IPS DF 6.9 (cell line): ENCODE data around the gene CSTF3.

ENCODE experiments used
- DNase-seq: peaks from one replicate; pipeline ENCODE4 v3.0.0-alpha.2; 2013; ENCODE audit warnings: low read depth, low spot score
- H3K27ac ChIP-seq: one replicate; pipeline ENCODE4 v1.5.1; 2013; ENCODE audit warnings: low read length, control low read depth
- H3K27me3 ChIP-seq: 2 replicates; pipeline ENCODE4 v1.6.1; 2013; ENCODE audit warnings: mild to moderate bottlenecking, low read length; ENCODE audit not compliant: control insufficient read depth, insufficient read depth
- H3K36me3 ChIP-seq: 2 replicates; pipeline ENCODE4 v1.6.1; 2013; ENCODE audit warnings: low read length; ENCODE audit not compliant: control insufficient read depth, insufficient read depth
- H3K4me1 ChIP-seq: 2 replicates; pipeline ENCODE4 v1.6.1; 2013; ENCODE audit warnings: low read length; ENCODE audit not compliant: control insufficient read depth, insufficient read depth
- H3K4me3 ChIP-seq: 2 replicates; pipeline ENCODE4 v1.5.1; 2013; ENCODE audit warnings: mild to moderate bottlenecking, low read length
- H3K9me3 ChIP-seq: 2 replicates; pipeline ENCODE4 v1.6.1; 2013; ENCODE audit warnings: low read length, inconsistent platforms; ENCODE audit not compliant: control insufficient read depth, insufficient read depth
- WGBS: extraction: QIAGEN DNeasy Blood & Tissue Kit; methylation state at CpG from one replicate; pipeline ENCODE4 v1.1.7; 2013; ENCODE audit warnings: mixed read lengths, missing lambda C conversion rate; ENCODE audit not compliant: insufficient read length, insufficient coverage; 5-methylcytosine and 5-hydroxymethylcytosine counted together

Gene CSTF3

DNA sequence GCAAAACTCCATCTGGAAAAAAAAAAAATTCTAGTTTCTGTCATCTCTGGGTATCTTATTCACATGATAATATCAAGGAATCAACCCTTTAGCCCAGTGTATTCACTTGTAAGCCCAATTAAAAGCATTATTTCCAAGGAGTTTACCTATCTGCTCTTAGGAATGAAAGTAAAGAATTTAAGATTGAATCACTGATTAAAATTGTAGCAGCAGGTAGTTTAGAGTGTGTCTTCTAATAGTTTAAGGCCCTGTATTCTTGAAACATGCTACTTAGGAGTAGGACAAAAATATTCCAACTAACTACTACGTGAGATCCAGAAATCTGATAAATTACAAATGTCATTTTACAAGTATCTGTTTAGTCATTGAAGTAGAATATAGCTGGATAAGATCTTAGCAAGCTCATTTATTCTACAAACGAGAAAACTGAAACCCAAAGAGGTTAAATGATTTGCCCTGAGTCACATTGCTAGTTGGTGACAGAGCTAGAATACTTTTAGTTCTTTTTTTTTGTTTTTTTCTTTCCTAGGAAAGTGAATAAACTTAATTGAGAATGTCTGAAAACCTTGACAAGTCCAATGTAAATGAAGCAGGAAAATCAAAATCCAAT is 118.0 kb downstream of the CSTF3 start:
- Histone ChIP-seq H3K4me1 (no peaks in the 10 kb centered on the region), H3K36me3 (peaks cover 6% of the 10 kb centered on the region; the same call in 1 of the 2 replicates), H3K27ac (no peak overlapping the region), H3K9me3 (no peaks in the 10 kb centered on the region; the same call in 1 of the 2 replicates), H3K4me3 (no peak overlapping the region), H3K27me3 (no peaks in the 10 kb centered on the region)
- no CpG with 5 or more reads among the region's 2 CpGs for WGBS
- DNase-seq: no peak

DNA sequence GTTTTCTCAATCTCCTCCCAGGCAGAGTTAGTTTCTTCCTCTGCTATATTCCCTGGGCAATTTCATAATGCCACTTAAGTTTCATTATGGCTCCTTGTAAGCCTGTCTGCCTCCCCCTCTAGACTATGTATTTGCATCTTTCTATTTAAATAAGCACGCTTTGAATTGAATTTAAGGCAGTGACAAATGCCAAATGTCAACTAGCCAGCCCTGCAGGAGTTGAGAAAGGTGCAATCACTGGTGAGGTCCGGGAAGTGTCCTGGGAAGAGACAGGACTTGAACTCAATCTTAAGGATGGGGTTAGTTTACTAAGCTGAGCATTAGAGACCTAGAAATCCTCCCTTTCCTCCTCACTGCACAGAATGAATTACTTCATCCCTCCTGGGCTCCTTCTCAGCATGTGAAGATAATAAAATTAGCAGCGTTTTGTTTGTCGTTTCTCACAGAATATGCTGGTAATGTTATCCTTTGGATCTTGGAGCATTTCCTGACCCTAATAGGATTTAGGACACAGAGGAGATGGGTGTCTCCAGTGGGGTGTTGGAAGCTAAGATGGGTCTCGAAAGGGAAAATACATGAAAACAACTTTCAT is 120.3 kb downstream of the CSTF3 start:
- H3K27ac ChIP-seq: no peak overlapping the region
- no peak overlapping the region for H3K4me3 ChIP-seq
- WGBS: no CpG with 5 or more reads among the region's 5 CpGs
- no peak for DNase-seq
- peaks cover 6% of the 10 kb centered on the region; the same call in 1 of the 2 replicates for H3K36me3 ChIP-seq
- H3K27me3 ChIP-seq: no peaks in the 10 kb centered on the region
- H3K4me1 ChIP-seq: no peaks in the 10 kb centered on the region
- H3K9me3 ChIP-seq: no peaks in the 10 kb centered on the region; the same call in 1 of the 2 replicates

DNA sequence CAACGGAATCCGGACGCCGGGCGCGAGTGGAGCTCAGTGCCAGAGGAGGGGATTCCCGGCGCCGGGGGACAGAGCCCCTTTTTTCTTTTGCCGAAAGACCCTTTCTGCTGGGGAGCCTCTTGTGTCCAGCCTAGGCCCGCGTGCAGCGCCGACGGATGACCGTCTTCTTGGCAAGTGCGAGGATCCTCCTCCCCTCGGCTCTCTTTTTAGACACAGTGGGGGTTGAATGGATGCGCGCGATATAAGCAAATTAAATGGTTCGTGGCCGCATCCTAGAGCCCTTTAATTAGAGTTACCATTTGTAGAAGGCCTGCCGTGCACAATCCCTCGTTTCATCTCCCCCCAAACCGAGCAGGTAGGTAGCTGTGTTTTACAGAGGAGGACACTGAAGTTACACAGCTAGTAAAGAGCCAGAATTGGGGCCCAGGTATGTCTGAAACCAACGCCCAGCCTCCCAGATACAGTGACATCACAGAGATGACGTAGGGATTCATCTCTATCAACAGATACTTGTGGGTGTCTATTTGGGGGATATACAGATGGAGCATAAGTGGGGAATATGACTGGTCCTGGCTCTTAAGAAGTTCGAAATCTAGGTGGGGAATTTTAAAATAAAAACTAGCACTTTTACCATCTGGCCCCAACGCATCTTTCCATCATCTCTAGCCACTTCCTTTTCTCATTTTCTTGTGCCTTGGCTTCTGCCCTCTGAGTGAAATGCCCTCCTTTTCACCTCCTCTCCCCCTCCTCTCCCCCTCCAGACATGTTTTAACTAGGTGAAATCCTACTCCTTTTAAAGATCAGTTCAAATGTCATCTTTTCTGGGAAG is 121.0 kb downstream of the CSTF3 start:
- peaks cover 2% of the 10 kb centered on the region; the same call in 1 of the 2 replicates for H3K36me3 ChIP-seq
- DNase-seq: no peak
- peak overlapping the region; percentile 85; the same call in 1 of the 2 replicates for H3K4me3 ChIP-seq
- H3K27me3 ChIP-seq: no peaks in the 10 kb centered on the region
- whole genome bisulfite sequencing: no CpG with 5 or more reads among the region's 30 CpGs
- H3K9me3 ChIP-seq: no peaks in the 10 kb centered on the region
- H3K27ac ChIP-seq: no peak overlapping the region
- H3K4me1 ChIP-seq: no peaks in the 10 kb centered on the region

DNA sequence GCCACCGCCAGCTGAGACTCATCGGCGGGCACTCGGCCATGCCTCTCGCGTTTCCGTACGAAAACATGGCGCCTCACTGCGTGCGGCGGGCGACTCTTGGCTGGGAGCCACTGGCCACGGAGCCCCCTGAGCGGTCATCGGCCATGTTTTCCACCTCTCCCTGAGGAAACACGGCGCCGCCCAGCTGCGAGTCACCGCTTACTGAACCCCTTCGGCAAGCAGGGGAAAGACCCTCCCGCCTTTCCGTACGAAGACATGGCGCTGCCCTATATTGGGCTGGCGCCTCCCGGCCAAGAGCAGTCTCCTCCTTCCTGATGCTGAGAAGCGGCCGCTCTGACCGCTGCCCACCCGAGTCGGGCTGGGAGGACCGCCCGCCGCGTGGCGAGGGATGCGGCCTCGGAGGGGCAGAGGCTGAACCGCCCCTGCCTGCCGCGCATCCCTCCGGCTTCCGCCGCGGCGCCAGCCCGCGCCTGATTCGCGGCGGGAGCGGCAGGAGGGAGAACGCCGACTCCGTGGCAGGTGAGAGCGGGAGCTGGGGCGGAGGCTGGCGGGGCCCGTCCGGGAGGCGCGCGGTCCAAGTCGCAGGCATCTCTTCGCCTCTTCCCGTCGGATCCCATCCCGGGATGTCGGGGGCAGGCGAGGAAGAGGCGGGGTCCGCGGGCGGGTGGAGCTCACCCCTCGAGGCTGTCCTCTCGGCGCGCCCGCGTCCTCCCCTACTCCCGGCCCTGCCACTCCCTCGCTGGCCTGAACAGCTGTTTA is 121.8 kb downstream of the CSTF3 start, which contains the start of gene TCP11L1:
TCP11L1 (plus strand) TSS at position 299 of the 759 bp plus-strand sequence. CDS start 4,202 bp downstream, outside the sequence.
- Histone ChIP-seq H3K4me3 (peak within 1 kb of the TSS; percentile 85), H3K4me1 (no peaks in the 10 kb centered on the region), H3K27me3 (no peaks in the 10 kb centered on the region), H3K9me3 (no peaks in the 10 kb centered on the region), H3K36me3 (peaks cover 2% of the 10 kb centered on the region; the same call in 1 of the 2 replicates), H3K27ac (no peak within 1 kb of the TSS)
- peak; percentile 77 for DNase-seq
- WGBS: no CpG with 5 or more reads among the region's 84 CpGs

DNA sequence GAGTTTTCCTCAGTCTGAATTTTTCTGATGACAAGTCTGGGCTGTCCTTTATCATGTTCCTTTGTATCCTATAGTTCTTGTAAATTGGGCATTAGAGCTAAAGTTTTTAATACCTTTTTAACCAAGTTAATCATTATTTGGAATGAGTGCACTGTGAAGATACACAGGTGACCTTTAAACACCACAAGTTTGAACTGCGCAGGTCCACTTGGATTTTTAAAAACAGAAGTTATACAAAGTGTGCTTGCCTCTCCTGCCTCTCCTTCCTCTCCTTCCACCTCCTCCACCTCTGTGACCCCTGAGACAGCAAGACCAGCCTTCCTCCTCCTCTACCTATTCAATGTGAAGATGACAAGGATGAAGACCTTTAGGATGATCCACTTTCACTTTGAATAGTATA is 126.3 kb downstream of the CSTF3 start:
- Histone ChIP-seq H3K27ac (no peak overlapping the region), H3K27me3 (no peaks in the 10 kb centered on the region), H3K4me3 (no peak overlapping the region), H3K9me3 (no peaks in the 10 kb centered on the region), H3K4me1 (no peaks in the 10 kb centered on the region), H3K36me3 (no peaks in the 10 kb centered on the region)
- no peak for DNase-seq
- WGBS: no CpG with 5 or more reads among the region's 1 CpG
